ENCODE measurements around the gene UFD1. TPM values are rescaled to one million over a fixed set of nuclear protein-coding genes. Genes with fewer than 3 reads are reported as not detected.

The UFD1 gene
- total RNA-seq, 1 donor from 2014 or later: 21.2 TPM

DNA sequence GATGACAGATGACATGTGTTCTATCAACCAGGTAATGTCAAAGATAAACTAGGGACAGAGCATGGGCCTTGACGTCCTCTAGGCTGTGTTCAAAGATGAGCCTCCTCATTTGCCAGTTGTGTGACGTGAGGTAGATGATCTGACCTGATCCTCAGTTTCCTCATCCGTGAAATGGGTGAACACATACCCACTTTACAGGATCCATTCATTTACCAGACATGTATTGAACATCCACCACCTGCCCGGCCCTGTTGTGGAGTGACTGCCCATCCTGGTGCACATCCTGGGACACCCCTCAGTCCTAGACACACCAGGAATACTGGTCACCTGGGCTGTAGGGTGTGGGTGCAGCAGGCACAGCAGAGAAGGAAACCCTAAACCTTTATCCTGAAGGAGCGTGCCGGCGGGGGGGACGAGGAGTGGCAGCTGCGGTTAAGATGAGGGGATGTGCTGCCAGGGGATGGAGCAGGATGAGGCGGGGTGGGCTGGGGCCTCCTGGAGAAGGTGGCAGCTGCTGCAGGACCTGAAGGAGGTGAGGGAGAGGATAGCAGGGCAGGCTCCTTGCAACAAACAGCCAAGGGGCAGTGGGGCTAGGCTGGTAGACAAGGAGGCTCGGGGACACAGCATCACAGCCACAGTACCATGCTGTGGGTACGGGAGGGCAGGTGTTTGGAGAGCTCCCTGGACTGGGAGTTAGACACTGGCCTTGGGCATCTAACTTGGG, 36.8 kb upstream of the UFD1 start:
- DNase-seq: no peak

DNA sequence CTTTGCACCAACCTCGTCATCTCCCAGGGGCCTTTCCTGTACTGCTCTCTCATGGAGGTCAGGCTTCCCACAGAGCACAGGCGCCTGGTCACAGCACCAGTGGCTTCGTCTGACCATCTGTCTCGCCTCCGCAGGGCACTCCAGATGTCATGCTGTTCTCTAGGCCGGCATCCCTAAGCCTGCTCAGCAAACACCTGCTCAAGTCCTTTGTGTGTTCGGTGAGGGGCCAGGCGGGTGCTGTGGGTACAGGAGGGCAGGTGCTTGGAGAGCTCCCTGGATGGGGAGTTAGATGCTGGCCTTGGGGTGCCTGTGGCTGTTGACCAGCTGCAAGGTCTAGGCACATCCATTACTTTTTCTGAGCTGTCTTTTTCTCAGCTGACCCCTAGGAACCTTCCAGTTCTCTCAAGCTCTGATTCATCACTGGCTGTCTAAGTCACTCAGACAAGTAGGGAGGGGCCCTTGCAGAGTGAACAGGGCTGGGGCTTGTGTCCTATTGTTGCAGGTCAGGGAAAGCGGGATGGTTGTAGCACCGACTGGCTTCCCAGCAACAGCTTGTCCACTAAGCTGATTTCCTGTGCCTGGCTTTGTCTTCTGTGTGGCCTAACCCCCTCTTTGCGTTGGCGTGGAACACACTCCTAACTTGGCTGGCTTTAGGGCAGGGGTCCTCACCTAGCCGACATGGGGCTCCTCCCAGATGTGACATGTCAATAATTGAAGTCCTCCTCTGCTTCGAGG, 36.0 kb upstream of the UFD1 start:
- no peak for DNase-seq

DNA sequence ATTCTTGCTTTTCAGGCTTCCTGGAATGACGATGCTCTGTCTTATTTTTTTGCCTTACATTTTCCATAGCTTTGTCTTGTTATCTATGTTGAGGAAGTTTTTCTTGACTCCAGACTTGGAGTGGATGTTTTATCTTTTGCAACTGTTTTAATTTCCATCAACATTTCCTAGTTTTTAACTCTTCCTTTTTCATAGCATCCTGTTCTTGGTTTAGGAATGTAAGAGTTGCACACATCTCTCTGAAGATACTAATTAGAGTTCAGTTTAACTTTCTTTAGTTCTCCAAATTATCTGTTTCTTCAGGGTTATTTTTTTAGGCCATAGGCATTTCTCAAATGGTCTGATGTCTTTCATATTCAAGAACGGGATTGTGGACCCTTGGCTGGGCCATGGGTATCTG, 34.8 kb upstream of the UFD1 start:
- DNase-seq: no peak

DNA sequence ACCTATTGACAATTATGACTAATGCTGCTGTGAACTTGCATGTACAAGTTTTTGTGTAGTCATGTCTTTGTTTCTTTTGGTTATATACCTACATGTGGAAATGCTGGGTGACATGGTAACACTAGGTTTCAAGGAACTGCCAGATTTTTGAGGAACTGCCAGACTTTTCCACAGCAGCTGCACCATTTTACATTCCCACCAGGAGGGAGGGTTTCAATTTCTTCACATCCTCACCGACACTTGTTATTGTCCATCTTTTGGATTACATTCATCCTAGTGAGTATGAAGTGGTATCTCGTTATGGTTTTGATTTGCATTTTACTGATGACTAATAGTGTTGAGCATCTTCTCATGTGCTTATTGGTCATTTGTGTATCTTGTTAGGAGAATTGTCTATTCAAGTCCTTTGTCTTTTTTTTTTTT, 31.9 kb upstream of the UFD1 start:
- no peak for DNase-seq

DNA sequence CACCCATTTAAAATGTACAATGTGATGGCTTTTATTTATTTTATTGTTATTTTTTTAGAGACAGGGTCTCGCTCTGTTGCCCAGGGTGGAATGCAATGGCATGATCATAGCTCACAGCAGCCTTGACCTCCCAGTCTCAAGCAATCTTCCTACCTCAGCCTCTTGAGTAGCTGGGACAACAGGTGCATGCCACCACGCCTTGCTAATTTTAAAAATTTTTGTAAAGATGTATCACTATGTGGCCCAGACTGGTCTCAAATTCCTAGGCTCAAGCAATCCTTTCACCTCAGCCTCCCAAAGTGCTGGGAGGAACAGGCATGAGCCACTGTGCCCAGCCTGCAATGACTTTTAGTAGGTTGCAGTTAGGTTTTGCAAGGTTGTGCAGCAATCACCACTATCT, 30.9 kb upstream of the UFD1 start:
- no peak for DNase-seq

DNA sequence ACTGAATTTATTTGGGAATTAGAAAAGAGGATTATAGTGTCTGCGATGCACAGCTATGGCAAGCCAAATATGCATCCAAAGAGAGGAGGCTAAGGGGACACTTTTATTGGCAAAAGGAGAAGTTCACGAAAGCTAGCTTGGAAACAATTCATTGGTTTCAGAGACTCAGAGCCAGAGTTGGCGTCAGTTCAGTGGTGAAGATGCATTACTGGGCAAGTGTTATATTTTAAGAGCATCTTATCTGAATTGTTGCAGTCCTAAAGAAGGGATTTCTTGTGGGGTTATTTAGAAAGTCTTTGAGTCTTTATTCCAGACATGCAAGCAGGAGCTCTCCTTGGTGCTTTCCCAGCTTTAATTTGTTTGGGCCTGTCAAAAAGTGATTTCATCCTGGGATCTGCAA, 30.2 kb upstream of the UFD1 start:
- DNase-seq: no peak

DNA sequence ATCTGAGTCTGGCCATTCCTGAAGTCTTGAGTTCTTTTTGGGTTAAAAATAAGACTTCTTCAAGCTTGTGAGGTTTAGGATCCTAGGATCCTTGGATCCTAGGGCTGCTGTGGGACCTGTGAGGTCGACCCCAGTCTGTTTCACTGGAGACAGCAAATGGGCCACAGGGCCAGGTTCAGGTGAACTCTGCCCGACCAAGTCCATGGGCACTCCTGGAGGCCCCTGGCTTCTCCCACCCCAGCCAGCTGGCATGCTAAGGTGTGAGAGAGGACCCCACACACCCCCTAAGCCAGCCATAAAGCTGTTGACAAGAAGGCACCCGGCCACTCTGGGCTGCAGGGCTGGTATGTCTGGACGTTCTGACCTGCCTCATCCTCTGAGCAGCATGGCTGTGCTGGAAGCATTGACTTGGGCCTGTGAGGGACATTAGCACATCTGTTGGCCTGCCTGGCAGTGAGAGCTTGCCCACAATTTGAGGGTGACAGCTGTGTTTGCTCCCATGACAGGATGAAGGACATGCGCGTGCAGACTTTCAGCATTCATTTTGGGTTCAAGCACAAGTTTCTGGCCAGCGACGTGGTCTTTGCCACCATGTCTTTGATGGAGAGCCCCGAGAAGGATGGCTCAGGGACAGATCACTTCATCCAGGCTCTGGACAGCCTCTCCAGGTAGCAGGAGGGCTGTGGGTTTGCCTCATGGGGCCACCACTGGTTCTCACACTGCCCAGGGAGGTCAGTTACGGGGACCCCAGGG, 29.2 kb upstream of the UFD1 start:
- DNase-seq: no peak

DNA sequence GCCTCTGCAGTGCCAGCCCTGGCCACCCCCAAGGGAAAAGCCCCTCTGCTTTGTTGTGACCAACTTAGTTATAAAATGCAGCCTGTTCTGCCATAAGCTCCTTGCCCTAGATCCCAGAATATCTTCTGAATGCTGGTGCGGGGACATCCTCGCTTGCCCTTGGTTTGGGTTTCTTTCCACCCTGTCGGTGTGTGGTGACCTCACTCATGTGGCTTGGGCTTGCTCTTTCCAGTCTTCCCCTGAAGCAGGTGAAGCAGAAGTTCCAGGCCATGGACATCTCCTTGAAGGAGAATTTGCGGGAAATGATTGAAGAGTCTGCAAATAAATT, 28.5 kb upstream of the UFD1 start:
- no peak for DNase-seq

DNA sequence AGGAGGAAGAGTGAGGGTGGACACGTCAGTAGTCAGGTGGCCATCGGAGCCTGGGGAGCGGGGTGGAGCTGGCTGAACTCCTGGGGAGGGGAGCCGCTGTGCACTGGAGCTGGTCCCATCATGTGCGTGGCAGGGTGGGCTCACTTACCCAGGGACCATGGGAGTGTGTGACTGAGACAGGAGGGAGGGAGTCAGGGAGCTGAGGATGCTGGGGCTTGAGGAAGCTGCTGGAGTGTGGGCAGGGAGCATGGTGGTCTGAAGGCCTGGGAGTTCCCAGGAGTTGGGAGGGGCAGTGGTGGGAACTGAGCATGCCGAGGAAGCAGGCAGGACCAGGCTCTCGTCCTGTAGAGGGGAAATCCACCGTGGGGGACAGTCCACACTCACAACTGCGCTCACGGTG, 27.2 kb upstream of the UFD1 start:
- no peak for DNase-seq

DNA sequence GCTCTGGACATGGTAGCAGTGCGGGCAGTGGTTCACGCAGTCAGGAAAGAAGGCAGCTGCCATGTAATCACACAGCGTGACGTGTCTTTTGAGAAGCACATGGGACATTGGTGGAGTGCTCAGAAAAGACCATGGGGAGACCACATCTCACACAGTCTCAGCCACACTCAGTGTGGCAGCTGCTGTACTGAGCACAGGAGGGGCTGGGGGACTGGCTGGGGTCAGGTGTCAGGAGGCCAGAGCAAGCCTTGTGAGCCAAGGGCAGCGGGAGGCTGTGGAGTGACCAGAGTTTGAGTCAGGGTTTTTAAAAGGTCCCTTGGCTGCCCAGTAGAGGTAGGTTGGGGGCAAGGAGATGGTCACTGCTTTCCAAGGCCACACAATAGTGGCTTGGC, 26.7 kb upstream of the UFD1 start:
- DNase-seq: no peak

DNA sequence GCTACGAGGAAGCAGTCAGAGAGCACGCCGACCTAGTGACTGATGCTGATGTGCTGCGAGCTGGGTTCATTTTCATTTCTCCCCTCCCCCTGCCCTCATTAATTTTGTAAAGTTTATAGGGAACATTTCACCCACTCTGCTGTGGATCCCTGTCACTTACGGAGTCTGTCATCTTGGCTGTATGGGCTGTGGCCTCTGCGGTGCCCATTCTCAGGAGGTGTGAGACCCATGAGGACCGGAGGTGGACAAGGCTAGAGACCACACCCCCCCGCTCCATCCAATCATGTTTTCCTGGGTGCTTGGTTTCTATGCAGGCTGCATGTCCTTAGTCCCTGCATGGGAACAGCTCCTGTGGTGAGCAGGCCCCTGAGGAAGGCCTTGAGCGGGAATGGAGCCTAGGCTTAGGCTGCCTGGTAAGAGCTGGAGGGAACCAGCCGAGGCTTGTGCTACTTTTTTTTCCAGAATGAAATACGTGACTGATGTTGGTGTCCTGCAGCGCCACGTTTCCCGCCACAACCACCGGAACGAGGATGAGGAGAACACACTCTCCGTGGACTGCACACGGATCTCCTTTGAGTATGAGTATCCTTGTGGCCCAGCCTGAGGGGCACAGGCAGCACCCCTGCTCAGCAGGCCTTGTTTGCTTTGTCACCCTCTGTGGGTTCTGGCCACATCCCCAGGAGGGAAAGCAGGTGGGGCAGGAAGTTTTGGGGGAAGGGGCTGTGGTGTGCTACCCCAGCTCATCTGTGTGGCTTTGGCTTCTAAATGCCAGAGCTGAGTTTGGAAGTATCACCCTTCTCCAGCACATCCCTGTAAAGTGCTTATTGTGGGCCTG, 26.1 kb upstream of the UFD1 start:
- DNase-seq: no peak

DNA sequence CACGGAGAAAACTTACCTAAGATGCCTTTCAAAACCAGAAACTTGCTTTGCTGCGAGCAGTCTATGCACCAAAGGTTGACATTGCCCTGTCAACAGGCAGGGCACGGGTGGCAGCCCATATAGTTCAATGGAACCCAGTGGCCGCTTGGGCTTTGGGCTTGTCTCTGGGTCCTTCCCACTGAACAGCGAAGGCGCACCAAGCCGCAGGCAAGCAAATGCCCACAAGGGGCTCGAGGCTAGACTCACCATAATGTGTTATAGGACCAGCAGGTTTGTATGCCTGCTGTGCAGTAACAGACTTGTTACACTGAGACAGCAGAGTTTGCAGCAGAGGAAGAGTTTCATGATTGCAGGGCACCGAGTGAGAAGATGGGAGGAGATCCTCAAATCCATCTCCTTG, 24.9 kb upstream of the UFD1 start:
- DNase-seq: no peak

DNA sequence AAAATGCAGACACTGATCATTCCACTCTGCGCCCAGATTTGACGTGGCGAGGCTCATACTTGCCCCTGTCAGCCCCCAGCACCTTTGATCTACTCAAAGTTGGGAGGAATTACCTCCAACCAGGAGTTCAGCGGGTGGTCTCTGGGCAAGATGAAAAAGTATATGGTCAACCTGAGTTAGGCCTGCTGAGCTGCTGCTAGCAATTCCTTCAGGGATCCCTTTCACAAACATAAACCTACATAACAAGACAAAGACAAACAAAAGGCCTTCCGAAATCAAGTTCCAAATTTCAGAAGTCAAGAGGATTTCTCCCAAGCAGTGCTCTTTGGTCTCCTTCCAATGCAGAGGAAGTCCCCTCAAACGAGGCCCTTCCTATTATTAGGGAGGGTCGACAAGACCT, 24.4 kb upstream of the UFD1 start:
- DNase-seq: no peak

DNA sequence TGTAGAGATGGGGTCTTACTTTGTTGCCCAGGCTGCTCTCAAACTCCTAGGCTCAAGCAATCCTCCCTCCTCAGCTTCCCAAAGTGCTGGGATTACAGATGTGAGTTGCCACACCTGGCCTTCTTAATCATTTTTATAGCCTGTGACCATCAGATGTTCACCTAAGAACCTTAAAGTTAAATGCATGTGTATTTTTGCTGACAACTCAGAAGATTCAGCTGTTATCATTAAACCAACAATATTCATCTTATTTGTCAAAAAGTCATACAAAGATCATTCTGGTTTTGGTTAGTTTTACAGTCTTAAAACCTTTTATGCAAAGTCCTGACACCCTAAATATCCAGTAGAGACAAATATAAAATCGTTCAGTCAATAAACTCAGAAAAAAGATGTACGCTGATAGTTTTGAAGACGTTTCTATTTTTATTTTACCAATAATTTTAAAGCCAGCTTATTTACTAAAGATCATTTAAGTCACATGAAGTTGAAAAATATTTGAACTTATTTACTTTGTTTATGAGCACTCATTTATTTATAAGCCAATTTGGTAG, 23.0 kb upstream of the UFD1 start:
- DNase-seq: no peak

DNA sequence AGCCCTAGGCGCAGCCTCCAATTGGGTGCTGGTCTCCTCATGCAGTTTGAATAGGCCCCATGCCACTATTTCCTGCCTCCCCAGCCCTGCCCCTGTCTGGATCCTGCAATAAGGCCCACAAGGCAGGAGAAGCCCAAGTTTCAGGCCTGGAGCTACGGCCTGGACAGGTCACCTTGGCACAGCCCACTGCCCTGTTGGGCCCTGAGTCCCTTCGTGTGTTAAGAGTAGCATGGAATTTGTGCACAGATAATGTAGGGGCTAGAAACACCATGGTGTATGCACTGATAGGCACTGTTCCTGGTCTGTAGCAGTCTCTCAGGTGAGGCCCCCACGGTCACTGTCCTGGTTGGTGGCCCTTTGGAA, 20.9 kb upstream of the UFD1 start:
- DNase-seq: no peak

DNA sequence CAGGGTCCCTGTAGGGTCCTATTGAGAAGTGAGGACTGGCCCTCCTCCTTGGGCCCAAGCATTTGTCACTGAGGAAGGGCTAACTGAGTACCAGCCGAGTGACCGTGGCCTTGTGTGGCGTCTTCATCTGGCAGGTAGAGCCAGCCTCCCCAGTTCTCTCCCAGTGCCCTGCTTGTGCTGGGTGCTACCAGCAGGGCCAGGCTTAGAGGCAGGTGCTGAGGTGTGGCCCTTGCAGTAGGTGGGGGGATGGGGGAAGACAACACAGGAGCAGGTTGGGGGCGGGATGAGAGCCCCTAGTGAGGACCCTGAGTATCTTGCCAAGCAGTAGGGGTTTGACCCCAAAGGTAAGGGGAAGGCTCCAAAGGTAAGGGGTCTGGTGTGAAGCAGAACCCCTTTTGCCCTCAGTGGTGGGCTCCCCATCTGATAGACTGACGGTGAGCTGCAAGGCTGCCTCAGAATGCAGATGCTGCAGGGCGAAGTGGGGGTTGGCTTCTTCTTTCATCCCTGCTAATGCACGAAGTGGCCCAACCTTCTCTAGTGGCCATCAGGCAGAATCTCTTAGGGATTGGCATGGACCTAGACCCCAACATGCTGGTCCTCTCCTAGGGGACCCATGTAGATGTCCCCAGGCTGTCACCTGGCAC, 20.4 kb upstream of the UFD1 start:
- no peak for DNase-seq

DNA sequence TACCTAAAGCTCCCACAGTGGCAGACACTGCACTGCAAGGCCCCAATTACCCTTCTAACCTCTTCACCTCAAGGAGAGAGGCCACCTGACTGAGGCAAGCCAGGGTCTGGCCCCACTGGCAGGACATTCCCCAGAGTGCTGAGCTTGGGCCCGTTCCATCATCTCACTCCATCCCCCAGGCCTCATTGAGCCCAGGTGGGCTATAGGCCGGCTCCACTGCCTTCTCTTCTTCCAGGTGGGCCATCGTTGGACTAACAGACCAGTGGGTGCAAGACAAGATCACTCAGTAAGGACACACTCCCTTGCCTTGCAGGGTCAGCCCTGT, 19.8 kb upstream of the UFD1 start:
- no peak for DNase-seq

DNA sequence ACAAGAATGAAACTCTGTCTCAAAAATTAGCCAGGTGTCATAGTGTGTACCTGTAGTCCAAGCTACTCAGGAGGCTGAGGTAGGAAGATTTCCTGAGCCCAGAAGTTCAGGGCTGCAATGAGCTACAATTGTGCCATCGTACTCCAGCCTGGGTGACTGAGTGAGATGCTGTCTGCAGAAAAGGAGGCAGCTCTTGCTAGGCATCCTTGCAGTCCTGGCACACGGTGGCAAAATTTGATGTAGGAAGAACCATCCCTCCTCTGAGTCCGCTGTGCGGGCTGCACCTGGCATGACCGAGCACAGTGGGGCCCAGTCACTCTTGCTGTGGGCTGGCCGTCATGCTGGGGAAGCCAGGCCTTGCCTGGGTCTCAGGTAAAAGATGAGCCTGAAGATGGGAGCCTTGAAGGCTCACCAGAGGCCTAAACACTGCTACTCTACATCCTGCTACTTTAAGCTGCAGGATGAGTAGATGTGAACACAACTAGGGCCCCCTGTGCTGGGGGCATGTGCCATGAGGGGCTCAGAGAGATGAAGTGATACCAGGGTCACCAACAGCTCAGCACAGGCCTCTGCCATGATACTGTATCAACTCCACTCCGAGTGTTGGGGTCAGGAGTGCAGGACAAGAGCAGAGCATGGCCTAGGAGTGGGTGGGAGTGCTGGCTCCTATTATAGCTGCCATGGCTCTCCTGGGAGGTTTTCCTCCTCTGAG, 19.3 kb upstream of the UFD1 start:
- DNase-seq: no peak

DNA sequence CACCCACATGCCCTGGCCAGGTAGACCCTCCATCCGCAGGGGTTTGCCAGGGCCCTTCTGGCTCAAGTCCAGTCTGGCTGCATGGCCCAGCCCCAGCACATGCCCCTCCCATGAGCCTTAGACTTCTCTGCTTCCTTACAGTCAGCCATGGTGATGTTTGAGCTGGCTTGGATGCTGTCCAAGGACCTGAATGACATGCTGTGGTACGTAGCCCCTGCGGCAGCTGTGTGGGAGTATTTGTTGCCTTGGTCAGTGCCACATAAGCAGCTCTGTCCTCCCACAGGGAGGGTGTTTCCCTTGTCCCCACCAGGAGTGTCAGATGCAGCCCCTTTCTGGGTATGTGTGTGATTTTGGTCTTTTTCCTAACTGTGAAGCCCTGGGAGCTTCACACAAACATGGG, 18.3 kb upstream of the UFD1 start:
- DNase-seq: no peak

DNA sequence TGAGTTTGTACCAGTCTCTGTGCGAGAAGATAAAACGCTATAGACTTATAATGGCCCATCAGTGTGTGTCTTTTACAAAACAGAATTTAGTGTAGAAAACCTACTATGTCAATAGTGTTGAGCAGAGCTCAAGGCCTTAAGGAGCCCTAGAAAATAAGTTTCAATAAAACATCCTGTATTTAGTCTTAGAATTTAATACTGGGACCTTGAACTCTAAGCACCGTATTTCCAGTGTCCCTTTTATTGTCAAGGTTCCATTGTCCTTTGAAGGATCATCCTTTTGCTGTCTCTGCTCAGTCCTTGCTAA, 17.3 kb upstream of the UFD1 start:
- DNase-seq: no peak

DNA sequence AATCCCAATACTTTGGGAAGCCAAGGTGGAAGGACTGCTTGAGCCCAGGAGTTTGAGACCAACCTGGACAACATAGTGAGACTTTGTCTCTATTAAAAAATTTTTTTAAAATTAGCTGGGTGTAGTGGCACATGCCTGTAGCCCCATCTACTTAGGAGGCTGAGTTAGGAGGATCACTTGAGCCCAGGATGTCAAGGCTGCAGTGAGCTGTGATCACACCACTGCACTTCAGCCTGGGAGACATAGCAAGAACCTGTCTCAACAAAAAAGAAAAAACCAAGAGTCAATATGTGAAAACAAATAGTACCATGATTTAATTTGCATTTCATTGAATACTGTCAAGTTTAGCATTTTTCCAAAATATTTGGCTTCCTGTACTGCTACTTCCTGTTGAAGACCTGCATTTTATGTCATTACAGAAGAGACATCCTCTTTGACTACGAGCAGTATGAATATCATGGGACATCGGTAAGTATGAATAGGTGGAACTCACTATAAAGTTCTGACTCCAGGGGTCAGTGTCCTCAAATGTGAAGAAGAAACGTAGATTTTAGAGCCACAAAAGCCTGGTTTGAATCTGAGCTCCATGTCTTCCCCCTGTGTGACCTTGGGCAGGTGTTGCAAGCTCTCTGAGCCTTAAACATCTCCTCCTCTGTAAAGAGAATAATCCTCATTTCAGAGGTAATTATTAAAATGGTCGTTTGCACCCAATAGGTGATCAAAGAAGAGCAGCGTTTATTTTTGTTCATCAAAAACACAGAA, 16.8 kb upstream of the UFD1 start:
- DNase-seq: no peak
